SU-DHL-6 (cell line): Measurements from ENCODE around the gene ZNF324.

Experiments used
- H2AFZ ChIP-seq: fragments of 200-600 bp; sonication (generic); 2 replicates; pipeline ENCODE4 v1.6.1; 2014; ENCODE audit warnings: low read depth, mild to moderate bottlenecking, moderate library complexity, mixed read lengths, antibody characterized with exemption, low read length; ENCODE audit not compliant: severe bottlenecking
- H3F3A ChIP-seq: fragments of 200-600 bp; shearing (Covaris generic); 2 replicates; pipeline ENCODE4 v1.6.0; 2016; ENCODE audit warnings: antibody characterized with exemption, mild to moderate bottlenecking; ENCODE audit not compliant: insufficient read depth
- H3K27ac ChIP-seq: fragments of 200-600 bp; sonication (generic); 2 replicates; pipeline ENCODE4 v1.5.1; 2016; ENCODE audit warnings: low read depth, mild to moderate bottlenecking, low read length, moderate library complexity, mixed read lengths
- H3K27me3 ChIP-seq: fragments of 200-600 bp; sonication (generic), shearing (Covaris generic); 2 replicates; pipeline ENCODE4 v1.6.0; 2014; ENCODE audit warnings: mild to moderate bottlenecking, low read length
- H3K36me3 ChIP-seq: fragments of 200-600 bp; sonication (generic); 2 replicates; pipeline ENCODE4 v1.6.1; 2014; ENCODE audit warnings: mild to moderate bottlenecking, low read length, mixed read lengths
- H3K4me2 ChIP-seq: fragments of 300-600, 200-600 bp; shearing (Covaris generic), sonication (generic); 2 replicates; pipeline ENCODE4 v1.6.0; 2014; ENCODE audit warnings: low read length, low read depth, mild to moderate bottlenecking; ENCODE audit not compliant: poor library complexity, severe bottlenecking
- H3K4me3 ChIP-seq: fragments of 200-600 bp; sonication (generic); 2 replicates; pipeline ENCODE4 v1.5.1; 2014; ENCODE audit warnings: antibody characterized with exemption, low read length, mild to moderate bottlenecking, mixed read lengths; ENCODE audit not compliant: insufficient read depth, poor library complexity, severe bottlenecking
- H3K79me2 ChIP-seq: fragments of 200-600 bp; sonication (generic); 2 replicates; pipeline ENCODE4 v1.6.1; 2014; ENCODE audit warnings: mild to moderate bottlenecking, low read length, moderate library complexity; ENCODE audit not compliant: insufficient read depth
- H3K9ac ChIP-seq: fragments of 200-600 bp; sonication (generic); 2 replicates; pipeline ENCODE4 v1.7.0; 2014; ENCODE audit warnings: mild to moderate bottlenecking, low read length
- H3K9me2 ChIP-seq: fragments of 200-600 bp; sonication (generic); replicated peaks from 2 replicates; pipeline ENCODE4 v1.6.1; 2014; ENCODE audit warnings: low read length; ENCODE audit not compliant: insufficient read depth
- H3K9me3 ChIP-seq: fragments of 200-600 bp; sonication (generic); 2 replicates; pipeline ENCODE4 v1.6.1; 2014; ENCODE audit warnings: low read length, mixed read lengths; ENCODE audit not compliant: insufficient read depth
- H4K20me1 ChIP-seq: fragments of 200-600 bp; sonication (generic); 2 replicates; pipeline ENCODE4 v1.6.1; 2014; ENCODE audit warnings: low read depth, mild to moderate bottlenecking, antibody characterized with exemption, low read length, moderate library complexity, mixed read lengths
- CTCF ChIP-seq: fragments of 200-600 bp; sonication (generic); IDR thresholded peaks from one replicate; pipeline ENCODE4 v1.5.1; 2017; ENCODE audit warnings: antibody characterized with exemption, mild to moderate bottlenecking, low read length, moderate library complexity; ENCODE audit not compliant: insufficient read depth, poor library complexity, severe bottlenecking
- EZH2phosphoT487 ChIP-seq: fragments of 200-600 bp; sonication (generic), shearing (Covaris generic); conservative IDR thresholded peaks from 2 replicates; pipeline ENCODE4 v1.6.1; 2018; ENCODE audit warnings: mild to moderate bottlenecking, antibody characterized with exemption, low read length, moderate library complexity, mixed read lengths

ZNF324 gene

DNA sequence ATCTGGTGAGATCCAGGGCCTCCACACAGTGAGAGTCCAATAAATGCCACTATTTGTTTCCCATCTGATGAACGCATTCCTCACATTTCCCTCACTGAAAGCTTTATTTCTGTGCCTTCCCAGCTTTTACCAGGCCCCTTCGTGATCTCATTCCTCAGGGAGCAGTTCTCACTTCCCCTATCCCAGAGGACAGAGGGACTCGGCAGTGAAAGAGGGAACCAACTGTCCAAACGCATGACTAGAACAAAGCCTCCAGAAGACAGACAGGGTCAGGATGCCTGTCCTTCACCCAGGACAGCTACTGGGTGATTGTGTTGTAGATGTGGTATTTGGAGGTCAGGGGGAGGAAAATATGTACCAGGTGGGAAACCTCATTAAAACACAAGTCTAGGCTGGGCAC lies 54.8 kb downstream of the ZNF324 start:
- Histone ChIP-seq H3K9ac (no peak overlapping the region), H3K27ac (no peak overlapping the region), H3F3A (peaks cover 16% of the 10 kb centered on the region), H3K27me3 (no peaks in the 10 kb centered on the region), H3K9me3 (no peaks in the 10 kb centered on the region), H4K20me1 (no peaks in the 10 kb centered on the region), H3K79me2 (peaks cover 7% of the 10 kb centered on the region; the same call in 1 of the 2 replicates), H3K36me3 (no peaks in the 10 kb centered on the region), H3K9me2 (no peaks in the 10 kb centered on the region), H3K4me3 (no peak overlapping the region), H3K4me2 (no peak overlapping the region), H2AFZ (no peak overlapping the region)
- no peak for TF ChIP-seq EZH2phosphoT487
- TF ChIP-seq CTCF: no peak

DNA sequence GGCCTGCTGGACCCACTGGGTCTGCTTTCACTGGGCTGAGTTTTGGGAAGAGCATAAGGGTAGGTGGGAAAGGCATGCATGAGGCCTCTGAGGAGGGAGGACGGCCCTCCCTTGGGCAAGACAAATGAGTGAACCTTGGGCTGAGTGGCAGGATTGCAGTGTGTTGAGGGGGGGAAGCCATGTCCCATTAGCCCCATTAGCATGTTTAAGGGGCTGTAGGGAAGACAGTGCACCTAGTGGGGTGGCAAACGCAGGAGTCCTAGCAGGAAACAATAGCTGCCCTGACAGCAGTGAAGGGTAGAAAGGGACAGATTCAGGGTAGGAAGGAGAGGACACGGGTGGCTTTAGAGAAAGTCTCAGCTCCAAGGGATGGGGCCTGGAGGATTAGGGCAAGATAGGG lies 55.8 kb downstream of the ZNF324 start:
- no peaks in the 10 kb centered on the region for H4K20me1 ChIP-seq
- no peak overlapping the region for H3K9ac ChIP-seq
- H3K79me2 ChIP-seq: peaks cover 7% of the 10 kb centered on the region; the same call in 1 of the 2 replicates
- no peaks in the 10 kb centered on the region for H3K9me2 ChIP-seq
- H3K27me3 ChIP-seq: no peaks in the 10 kb centered on the region
- no peak overlapping the region for H3K4me3 ChIP-seq
- no peak for TF ChIP-seq EZH2phosphoT487
- TF ChIP-seq CTCF: no peak
- H3K9me3 ChIP-seq: no peaks in the 10 kb centered on the region
- peaks cover 16% of the 10 kb centered on the region for H3F3A ChIP-seq
- no peak overlapping the region for H3K4me2 ChIP-seq
- H2AFZ ChIP-seq: no peak overlapping the region
- H3K27ac ChIP-seq: no peak overlapping the region
- H3K36me3 ChIP-seq: no peaks in the 10 kb centered on the region
